AG09309 (cell line): Measurements from ENCODE around the gene RAD18.

Source experiments
- DNase-seq: peaks from one replicate; pipeline ENCODE4 v3.0.0-alpha.2; 2010; ENCODE audit warnings: low read depth
- H3K4me3 ChIP-seq: 2 replicates; pipeline ENCODE4 v1.5.1; 2011; ENCODE audit warnings: mild to moderate bottlenecking, low read depth, low read length, moderate library complexity; ENCODE audit not compliant: control insufficient read depth
- CTCF ChIP-seq: IDR thresholded peaks from 2 replicates; pipeline ENCODE4 v1.5.1; 2011; ENCODE audit warnings: mild to moderate bottlenecking, low read depth, low read length, inconsistent platforms; ENCODE audit not compliant: insufficient read depth, control insufficient read depth; ENCODE audit errors: missing control alignments

The RAD18 gene

GRCh38 chr3:8838765-8839423 is 124.4 kb downstream of the RAD18 start:
- TF ChIP-seq CTCF, result no peak
- DNase-seq, result no peak
- no peak overlapping the region for H3K4me3 ChIP-seq

- no peak for DNase-seq
- TF ChIP-seq CTCF, result no peak
- no peak overlapping the region for H3K4me3 ChIP-seq
These were observed 125.0 kb downstream of the RAD18 start for GRCh38 chr3:8838234-8838633.

GRCh38 chr3:8837162-8837561 is 126.1 kb downstream of the RAD18 start:
- H3K4me3 ChIP-seq, result no peak overlapping the region
- TF ChIP-seq CTCF, result no peak
- DNase-seq, result no peak

- H3K4me3 ChIP-seq, result no peak overlapping the region
- DNase-seq, result no peak
- no peak for TF ChIP-seq CTCF
These were observed 127.2 kb downstream of the RAD18 start for GRCh38 chr3:8836096-8836495.

DNA sequence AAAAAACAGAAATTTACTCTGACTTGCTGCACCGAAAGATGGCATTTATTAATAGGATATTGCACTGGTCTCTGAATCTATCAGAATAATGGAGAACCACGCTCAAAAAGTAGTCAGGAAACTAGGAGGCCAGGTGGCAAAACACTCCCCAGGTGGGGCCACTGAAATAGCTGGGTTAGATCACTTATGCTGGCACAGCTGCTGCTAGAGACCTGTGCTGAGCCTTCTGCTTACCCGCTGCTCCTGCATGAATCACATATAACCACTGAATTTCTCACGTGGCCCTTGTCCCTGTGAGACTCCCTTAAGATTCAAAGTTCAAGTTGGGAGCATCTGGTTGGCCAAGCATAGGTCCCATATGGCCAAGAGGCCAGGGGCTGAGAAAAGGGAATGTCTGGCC is 127.9 kb downstream of the RAD18 start:
- H3K4me3 ChIP-seq, result no peak overlapping the region
- no peak for DNase-seq
- no peak for TF ChIP-seq CTCF

GRCh38 chr3:8834974-8835373 is 128.3 kb downstream of the RAD18 start:
- no peak for TF ChIP-seq CTCF
- no peak overlapping the region for H3K4me3 ChIP-seq
- DNase-seq, result no peak

- no peak for TF ChIP-seq CTCF
- no peak overlapping the region for H3K4me3 ChIP-seq
- DNase-seq, result no peak
These were observed 135.6 kb downstream of the RAD18 start for GRCh38 chr3:8827641-8828040.
